IMR-90 (cell line): ENCODE results near the gene MGAT1. TPM values are rescaled to one million over a fixed set of nuclear protein-coding genes. Genes with fewer than 3 reads are reported as not detected.

ENCODE experiments used
- ATAC-seq: fragments of 200-7000 bp; cut with Tn5 transposase; 2 replicates; pipeline ENCODE4 v1.9.1; 2020; ENCODE audit warnings: low read depth, mild to moderate bottlenecking, moderate library complexity
- BruUV-seq: library from RNA; stranded (reverse); fragments of 400-500 nt; replicated peaks from 2 replicates; lab custom pipeline; 2021; lab: Mats Ljungman, UMichigan
- CTCF ChIA-PET: fragments of 300-600 bp; formaldehyde crosslinking; extraction: SDS; loops from one replicate; lab custom pipeline; 2021; ENCODE audit warnings: antibody characterized with exemption; lab: Yijun Ruan, JAX
- POLR2A ChIA-PET: fragments of 300-600 bp; sonication (Branson Sonifier 250); formaldehyde crosslinking; loops from one replicate; lab custom pipeline; 2022; ENCODE audit warnings: antibody characterized with exemption; ENCODE audit not compliant: unreplicated experiment; lab: Charles Lee
- DNase-seq: peaks from one replicate; pipeline ENCODE4 v3.0.0; 2013
- H2AFZ ChIP-seq: replicated peaks from 2 replicates; pipeline ENCODE3; 2013; ENCODE audit warnings: low read length, mild to moderate bottlenecking; ENCODE audit not compliant: poor library complexity
- H2AK5ac ChIP-seq: 2 replicates; pipeline ENCODE4 v1.6.1; 2013; ENCODE audit warnings: low read depth, low read length, inconsistent platforms
- H2AK9ac ChIP-seq: replicated peaks from 2 replicates; pipeline ENCODE3; 2013; ENCODE audit warnings: mild to moderate bottlenecking, low read depth, low read length, moderate library complexity; ENCODE audit not compliant: poor library complexity
- H2BK120ac ChIP-seq: 2 replicates; pipeline ENCODE4 v1.6.1; 2013; ENCODE audit warnings: low read depth, low read length, inconsistent platforms
- H2BK15ac ChIP-seq: 3 replicates; pipeline ENCODE4 v1.6.1; 2013; ENCODE audit warnings: low read depth, low read length, inconsistent platforms
- H2BK20ac ChIP-seq: 2 replicates; pipeline ENCODE4 v1.6.1; 2013; ENCODE audit warnings: low read depth, mild to moderate bottlenecking, inconsistent platforms, low read length, moderate library complexity
- H2BK5ac ChIP-seq: 2 replicates; pipeline ENCODE4 v1.6.1; 2013; ENCODE audit warnings: mild to moderate bottlenecking, low read depth, low read length, inconsistent platforms; ENCODE audit not compliant: poor library complexity, severe bottlenecking
- H3K14ac ChIP-seq: replicated peaks from 2 replicates; pipeline ENCODE4 v1.6.1; 2013; ENCODE audit warnings: low read depth, low read length, inconsistent platforms
- H3K18ac ChIP-seq: 2 replicates; pipeline ENCODE4 v1.6.1; 2013; ENCODE audit warnings: low read depth, low read length, control low read depth
- H3K23ac ChIP-seq: 2 replicates; pipeline ENCODE4 v1.6.1; 2013; ENCODE audit warnings: low read depth, low read length, inconsistent platforms
- H3K27ac ChIP-seq: 2 replicates; pipeline ENCODE4 v1.5.1; 2013; ENCODE audit warnings: mild to moderate bottlenecking, control low read depth, low read length; ENCODE audit not compliant: insufficient read depth
- H3K27me3 ChIP-seq: 2 replicates; pipeline ENCODE4 v1.6.1; 2013; ENCODE audit warnings: low read length; ENCODE audit not compliant: control insufficient read depth, insufficient read depth
- H3K36me3 ChIP-seq: 2 replicates; pipeline ENCODE4 v1.6.1; 2013; ENCODE audit warnings: low read length, mixed read lengths; ENCODE audit not compliant: control insufficient read depth, insufficient read depth
- H3K4ac ChIP-seq: 2 replicates; pipeline ENCODE4 v1.6.1; 2013; ENCODE audit warnings: low read depth, low read length, inconsistent platforms
- H3K4me1 ChIP-seq: 2 replicates; pipeline ENCODE4 v1.6.1; 2013; ENCODE audit warnings: low read length, mixed read lengths; ENCODE audit not compliant: control insufficient read depth, insufficient read depth
- H3K4me2 ChIP-seq: 2 replicates; pipeline ENCODE4 v1.6.1; 2013; ENCODE audit warnings: low read depth, mild to moderate bottlenecking, control low read depth, low read length, moderate library complexity
- H3K4me3 ChIP-seq: 2 replicates; pipeline ENCODE4 v1.5.1; 2013; ENCODE audit warnings: low read depth, mild to moderate bottlenecking, control low read depth, low read length, moderate library complexity; ENCODE audit not compliant: insufficient read depth
- H3K56ac ChIP-seq: 2 replicates; pipeline ENCODE4 v1.6.1; 2013; ENCODE audit warnings: low read length, inconsistent platforms; ENCODE audit not compliant: insufficient read depth; ENCODE audit errors: extremely low read depth
- H3K79me1 ChIP-seq, 2 experiments: 2 replicates each; pipeline ENCODE4 v1.6.1; 2013; ENCODE audit warnings: low read length in 2 of 2, inconsistent platforms in 1 of 2, low read depth in 1 of 2
- H3K9ac ChIP-seq: 2 replicates; pipeline ENCODE4 v1.6.1; 2013; ENCODE audit warnings: low read depth, low read length, control low read depth
- H3K9me1 ChIP-seq: 2 replicates; pipeline ENCODE4 v1.6.1; 2013; ENCODE audit warnings: low read length, inconsistent platforms; ENCODE audit not compliant: insufficient read depth
- H3K9me3 ChIP-seq: 2 replicates; pipeline ENCODE4 v1.6.1; 2013; ENCODE audit warnings: low read length; ENCODE audit not compliant: control insufficient read depth, insufficient read depth
- H4K20me1 ChIP-seq: 2 replicates; pipeline ENCODE4 v1.6.1; 2013; ENCODE audit warnings: low read length, inconsistent platforms; ENCODE audit not compliant: insufficient read depth
- H4K5ac ChIP-seq: 2 replicates; pipeline ENCODE4 v1.6.1; 2013; ENCODE audit warnings: mild to moderate bottlenecking, low read depth, low read length, control low read depth
- H4K8ac ChIP-seq, 2 experiments: 2 replicates each; pipeline ENCODE4 v1.6.1; 2013; ENCODE audit warnings: low read depth in 2 of 2, low read length in 2 of 2, control low read depth in 1 of 2, inconsistent platforms in 1 of 2
- H4K91ac ChIP-seq: 2 replicates; pipeline ENCODE4 v1.6.1; 2013; ENCODE audit warnings: low read depth, low read length, inconsistent platforms; ENCODE audit not compliant: insufficient read depth
- BHLHE40 ChIP-seq: fragments of 150-350 bp; IDR thresholded peaks from 2 replicates; pipeline ENCODE4 v1.6.1; 2016; ENCODE audit warnings: mild to moderate bottlenecking, low read depth, low read length
- FOS ChIP-seq: fragments of 150-350 bp; IDR thresholded peaks from 2 replicates; pipeline ENCODE4 v1.6.1; 2016; ENCODE audit warnings: low read depth, low read length
- MXI1 ChIP-seq: IDR thresholded peaks from 2 replicates; pipeline ENCODE4 v1.6.1; 2012; ENCODE audit warnings: low read depth, mild to moderate bottlenecking, low read length, moderate library complexity, borderline replicate concordance
- NFE2L2 ChIP-seq: fragments of 150-350 bp; IDR thresholded peaks from 2 replicates; pipeline ENCODE4 v1.6.1; 2016; ENCODE audit warnings: low read depth, mild to moderate bottlenecking, low read length
- RFX5 ChIP-seq: IDR thresholded peaks from 2 replicates; pipeline ENCODE4 v1.8.0; 2012; ENCODE audit warnings: low read depth, mild to moderate bottlenecking, low read length, moderate library complexity
- WGBS, 2 experiments: methylation state at CpG; one replicate each; pipeline versions ENCODE4 v1.1.5 to v1.1.7; 2013; ENCODE audit warnings: missing lambda C conversion rate in 2 of 2; ENCODE audit not compliant: insufficient read length in 1 of 2; ENCODE audit errors: extremely low coverage in 2 of 2; 5-methylcytosine and 5-hydroxymethylcytosine counted together
- dilution Hi-C: fragments of 300-500 bp; cut with HindIII; formaldehyde crosslinking; loops from one replicate; pipeline ENCODE4 v1.14.3; 2018; ENCODE audit warnings: low sequenced_read_pairs; ENCODE audit not compliant: unreplicated experiment
- in situ Hi-C: fragments of 300-500 bp; cut with MboI; formaldehyde crosslinking; loops from 3 replicates; pipeline ENCODE4 v1.14.3; 2019; ENCODE audit warnings: low sequenced_read_pairs, inconsistent platforms, mixed read lengths
- intact Hi-C: fragments of 100-400 bp; cut with micrococcal nuclease; formaldehyde crosslinking; loops from 2 replicates; pipeline ENCODE4 v1.10.0; 2022
- polyA plus RNA-seq, 3 experiments: library from polyadenylated mRNA; depleted of rRNA; stranded (reverse); fragments of >200 nt; gene quantifications; 2 replicates each; pipeline ENCODE4 v1.2.3, GENCODE V29; 2012; ENCODE audit warnings: low replicate concordance in 1 of 3
- total RNA-seq: library from RNA; depleted of rRNA; stranded (reverse); fragments of >200 nt; gene quantifications from 2 replicates; pipeline ENCODE4 v1.2.3, GENCODE V29; 2012
- TF ChIP-seq, protein P1 (sequence below): conservative IDR thresholded peaks from 2 replicates; pipeline ENCODE4 v1.5.1; 2012; ENCODE audit warnings: mild to moderate bottlenecking, low read depth, low read length, improper control_type of control experiment

The MGAT1 gene
- total and polyA plus RNA-seq, 2 of the 4 experiments (the other 2 are of a cell fraction), result 56.3 to 141 TPM

DNA sequence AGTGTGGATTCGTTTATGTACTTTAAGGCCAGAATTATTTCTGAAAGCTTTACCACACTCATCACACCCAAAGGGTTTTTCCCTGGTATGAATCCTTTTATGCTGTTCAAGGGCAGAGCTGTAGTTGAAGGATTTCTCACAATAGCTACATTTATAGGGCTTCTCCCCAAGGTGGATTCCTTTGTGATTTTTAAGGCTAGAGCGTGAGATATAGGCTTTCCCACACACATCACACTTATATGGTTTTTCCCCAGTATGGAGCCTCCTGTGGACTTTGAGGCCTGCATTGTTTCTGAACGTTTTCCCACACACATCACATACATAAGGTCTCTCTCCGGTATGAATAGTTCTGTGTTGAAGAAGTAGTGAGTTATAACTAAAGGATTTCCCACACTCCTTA lies 47.2 kb upstream of the MGAT1 start:
- Histone ChIP-seq H2BK20ac (no peak overlapping the region), H2AK9ac (no peak overlapping the region), H2BK120ac (no peak overlapping the region), H2AFZ (no peak overlapping the region), H3K9me3 (peaks cover 57% of the 10 kb centered on the region), H4K20me1 (no peaks in the 10 kb centered on the region), H3K4me3 (no peak overlapping the region), H3K9me1 (no peaks in the 10 kb centered on the region), H3K79me1 (peaks cover 0 to 3% of the 10 kb centered on the region in 2 experiments; a peak in 1 of 4 replicates), H3K4me1 (no peaks in the 10 kb centered on the region), H4K91ac (no peak overlapping the region), H3K4me2 (no peak overlapping the region), H4K5ac (no peak overlapping the region), H4K8ac (no peak overlapping the region), H3K4ac (no peak overlapping the region), H3K9ac (no peak overlapping the region), H3K36me3 (peaks cover 40% of the 10 kb centered on the region), H3K18ac (no peak overlapping the region), H2AK5ac (no peak overlapping the region), H3K27me3 (no peaks in the 10 kb centered on the region), H3K56ac (no peak overlapping the region), H3K14ac (no peak overlapping the region), H3K23ac (no peak overlapping the region), H3K27ac (no peak overlapping the region), H2BK15ac (no peak overlapping the region), H2BK5ac (no peak overlapping the region)
- dilution Hi-C loops, result no loop called here
- DNase-seq (no peak), ATAC-seq (no peak)
- BruUV-seq, result no TSS peak
- intact Hi-C loops, result no loop called here
- TF ChIP-seq NFE2L2, result no peak
- no peak for TF ChIP-seq MXI1
- TF ChIP-seq FOS, result no peak
- TF ChIP-seq, protein P1, sequence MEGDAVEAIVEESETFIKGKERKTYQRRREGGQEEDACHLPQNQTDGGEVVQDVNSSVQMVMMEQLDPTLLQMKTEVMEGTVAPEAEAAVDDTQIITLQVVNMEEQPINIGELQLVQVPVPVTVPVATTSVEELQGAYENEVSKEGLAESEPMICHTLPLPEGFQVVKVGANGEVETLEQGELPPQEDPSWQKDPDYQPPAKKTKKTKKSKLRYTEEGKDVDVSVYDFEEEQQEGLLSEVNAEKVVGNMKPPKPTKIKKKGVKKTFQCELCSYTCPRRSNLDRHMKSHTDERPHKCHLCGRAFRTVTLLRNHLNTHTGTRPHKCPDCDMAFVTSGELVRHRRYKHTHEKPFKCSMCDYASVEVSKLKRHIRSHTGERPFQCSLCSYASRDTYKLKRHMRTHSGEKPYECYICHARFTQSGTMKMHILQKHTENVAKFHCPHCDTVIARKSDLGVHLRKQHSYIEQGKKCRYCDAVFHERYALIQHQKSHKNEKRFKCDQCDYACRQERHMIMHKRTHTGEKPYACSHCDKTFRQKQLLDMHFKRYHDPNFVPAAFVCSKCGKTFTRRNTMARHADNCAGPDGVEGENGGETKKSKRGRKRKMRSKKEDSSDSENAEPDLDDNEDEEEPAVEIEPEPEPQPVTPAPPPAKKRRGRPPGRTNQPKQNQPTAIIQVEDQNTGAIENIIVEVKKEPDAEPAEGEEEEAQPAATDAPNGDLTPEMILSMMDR, result no peak
- no peak for TF ChIP-seq BHLHE40
- TF ChIP-seq RFX5, result no peak
- no CpG with 5 or more reads among the region's 4 CpGs for WGBS, 2 experiments
- in situ Hi-C loops, result no loop called here
- ChIA-PET CTCF (no interaction called here), POLR2A (no interaction called here)
